ENCODE results near the gene EGLN1.

EGLN1 gene

DNA sequence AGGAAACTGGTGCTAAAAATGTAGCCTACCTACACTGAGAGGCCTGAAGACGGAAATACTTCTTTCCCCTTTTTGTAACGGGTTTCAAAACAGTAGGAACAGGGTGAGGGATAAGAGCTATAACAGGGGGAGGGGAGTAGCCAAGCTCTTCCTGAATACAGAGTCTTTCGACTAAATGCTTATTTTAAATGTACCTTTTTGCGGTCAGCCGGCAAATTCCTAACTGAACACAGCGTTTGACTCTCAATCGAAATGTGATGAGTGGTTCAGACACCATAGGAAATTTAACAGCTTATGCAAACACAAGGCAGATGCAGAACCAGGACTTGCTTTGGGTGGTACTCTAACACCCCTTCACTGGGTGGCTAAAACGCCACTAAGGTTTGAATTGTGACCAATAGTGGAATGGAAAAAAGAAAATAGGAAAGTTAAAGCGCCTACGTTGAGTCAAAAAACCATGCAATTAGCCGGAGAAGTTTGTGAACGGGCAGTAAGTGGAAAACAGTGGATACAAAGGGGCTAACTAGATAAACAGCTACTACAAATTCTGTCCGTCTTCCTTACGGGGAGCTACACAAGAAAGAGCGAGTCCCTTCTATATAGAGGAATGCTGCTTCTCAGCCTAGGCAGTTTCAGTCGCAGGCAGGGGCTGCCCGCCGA lies 1.7 kb downstream of the EGLN1 start:
- Histone ChIP-seq H3K4me3 (ENCODE audit: low read length) (peak overlapping the region; percentile 76), H3K9ac (ENCODE audit: low read depth, low read length) (peak overlapping the region; percentile 43; the same call in 1 of the 2 replicates), H3K27ac (ENCODE audit: low read length) (no peak overlapping the region), H3K9me3 (ENCODE audit: insufficient read depth, low read depth, low read length) (no peaks in the 10 kb centered on the region), H3K4me1 (ENCODE audit: insufficient read depth, low read length) (peaks cover 21% of the 10 kb centered on the region), H3K36me3 (ENCODE audit: insufficient read depth, low read depth, low read length) (no peaks in the 10 kb centered on the region), H3K27me3 (ENCODE audit: insufficient read depth, low read length) (peaks cover 77% of the 10 kb centered on the region)

GRCh38 chr1:231419738-231420298 lies 2.3 kb downstream of the EGLN1 start:
- Histone ChIP-seq H3K27me3 (ENCODE audit: insufficient read depth, low read length) (peaks cover 71% of the 10 kb centered on the region), H3K4me3 (ENCODE audit: low read length) (peak overlapping the region; percentile 76), H3K36me3 (ENCODE audit: insufficient read depth, low read depth, low read length) (no peaks in the 10 kb centered on the region), H3K9me3 (ENCODE audit: insufficient read depth, low read depth, low read length) (no peaks in the 10 kb centered on the region), H3K4me1 (ENCODE audit: insufficient read depth, low read length) (peaks cover 21% of the 10 kb centered on the region), H3K27ac (ENCODE audit: low read length) (no peak overlapping the region), H3K9ac (ENCODE audit: low read depth, low read length) (no peak overlapping the region; the same call in 1 of the 2 replicates)

- H3K27me3 ChIP-seq (ENCODE audit: insufficient read depth, low read length): peaks cover 64% of the 10 kb centered on the region
- 0 out of 2 replicates have a peak overlapping the region, but pooled peaks have one; percentile 76 for H3K4me3 ChIP-seq (ENCODE audit: low read length)
- H3K36me3 ChIP-seq (ENCODE audit: insufficient read depth, low read depth, low read length): no peaks in the 10 kb centered on the region
- no peak overlapping the region for H3K27ac ChIP-seq (ENCODE audit: low read length)
- H3K9me3 ChIP-seq (ENCODE audit: insufficient read depth, low read depth, low read length): no peaks in the 10 kb centered on the region
- H3K9ac ChIP-seq (ENCODE audit: low read depth, low read length): no peak overlapping the region
- peaks cover 21% of the 10 kb centered on the region for H3K4me1 ChIP-seq (ENCODE audit: insufficient read depth, low read length)
Observed at GRCh38 chr1:231419147-231419546, 2.9 kb downstream of the EGLN1 start.

DNA sequence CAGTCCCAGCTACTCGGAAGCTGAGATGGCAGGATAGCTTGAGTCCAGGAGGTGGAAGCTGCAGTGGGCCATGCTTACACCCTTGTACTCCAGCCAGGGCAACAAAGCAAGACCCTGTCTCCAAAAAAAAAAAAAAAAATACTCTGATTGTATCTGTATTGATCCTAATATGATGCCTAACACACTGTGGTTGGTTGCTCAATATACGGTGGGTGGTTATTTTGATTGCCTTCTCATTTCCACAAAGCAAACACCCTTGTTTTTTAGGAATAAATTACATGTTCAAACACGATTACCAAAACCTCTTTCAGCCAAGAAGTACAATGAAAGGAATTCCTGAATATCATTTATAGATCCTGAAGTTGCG lies 3.4 kb downstream of the EGLN1 start:
- Histone ChIP-seq H3K9me3 (ENCODE audit: insufficient read depth, low read depth, low read length) (no peaks in the 10 kb centered on the region), H3K36me3 (ENCODE audit: insufficient read depth, low read depth, low read length) (no peaks in the 10 kb centered on the region), H3K4me1 (ENCODE audit: insufficient read depth, low read length) (peaks cover 21% of the 10 kb centered on the region), H3K9ac (ENCODE audit: low read depth, low read length) (no peak overlapping the region), H3K27ac (ENCODE audit: low read length) (no peak overlapping the region), H3K4me3 (ENCODE audit: low read length) (no peak overlapping the region), H3K27me3 (ENCODE audit: insufficient read depth, low read length) (peaks cover 60% of the 10 kb centered on the region)

DNA sequence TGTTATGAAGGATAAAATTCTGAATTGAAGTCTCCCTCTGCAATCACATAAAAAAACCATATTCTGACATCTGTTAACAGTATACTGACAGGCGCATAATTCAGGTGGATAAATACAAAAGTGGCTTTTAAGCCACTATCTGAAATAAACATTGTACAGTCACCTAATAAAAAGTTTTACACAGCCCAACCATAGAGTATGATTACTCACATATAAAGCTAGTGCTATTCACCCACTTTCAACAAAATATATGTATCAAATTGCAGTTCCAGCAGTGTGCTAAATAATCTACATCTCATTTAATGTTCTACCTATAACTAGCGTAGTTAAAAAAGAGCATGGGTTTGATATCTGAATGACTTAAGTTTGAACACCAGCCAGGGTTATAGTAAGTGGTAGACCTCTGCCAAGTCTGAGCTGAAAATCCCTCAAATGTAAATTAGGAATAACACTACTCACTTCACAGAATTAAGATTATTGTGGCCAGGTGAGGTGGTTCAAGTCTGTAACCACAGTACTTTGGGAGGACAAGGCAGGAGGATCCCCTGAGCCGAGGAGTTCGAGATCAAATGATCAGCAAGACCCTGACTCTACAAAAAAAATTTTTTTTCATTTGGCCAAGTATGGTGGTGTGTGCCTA lies 3.9 kb downstream of the EGLN1 start:
- Histone ChIP-seq H3K36me3 (ENCODE audit: insufficient read depth, low read depth, low read length) (no peaks in the 10 kb centered on the region), H3K9me3 (ENCODE audit: insufficient read depth, low read depth, low read length) (no peaks in the 10 kb centered on the region), H3K27ac (ENCODE audit: low read length) (no peak overlapping the region), H3K27me3 (ENCODE audit: insufficient read depth, low read length) (peaks cover 55% of the 10 kb centered on the region), H3K9ac (ENCODE audit: low read depth, low read length) (no peak overlapping the region), H3K4me3 (ENCODE audit: low read length) (no peak overlapping the region), H3K4me1 (ENCODE audit: insufficient read depth, low read length) (peaks cover 19% of the 10 kb centered on the region)

DNA sequence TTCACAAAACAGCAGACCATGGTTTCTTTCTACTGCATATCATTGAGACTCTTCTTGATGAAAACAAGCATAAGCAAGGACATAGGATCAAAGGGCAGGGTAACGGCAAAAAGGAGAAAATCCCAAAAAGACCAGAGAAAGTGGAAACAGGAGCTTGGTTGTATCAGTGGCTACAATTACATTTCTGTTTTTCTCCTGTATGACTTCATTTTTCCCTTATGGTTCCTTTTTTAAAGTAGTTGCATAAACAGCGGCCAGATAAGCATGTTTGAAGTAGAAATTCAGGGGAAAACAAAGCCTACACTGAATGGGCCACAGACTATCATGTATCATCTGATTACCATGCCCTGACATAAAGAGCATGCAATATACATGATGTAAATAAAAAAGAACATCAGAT lies 4.6 kb downstream of the EGLN1 start:
- peaks cover 51% of the 10 kb centered on the region for H3K27me3 ChIP-seq (ENCODE audit: insufficient read depth, low read length)
- peaks cover 15% of the 10 kb centered on the region for H3K4me1 ChIP-seq (ENCODE audit: insufficient read depth, low read length)
- no peak overlapping the region for H3K27ac ChIP-seq (ENCODE audit: low read length)
- no peak overlapping the region for H3K9ac ChIP-seq (ENCODE audit: low read depth, low read length)
- H3K4me3 ChIP-seq (ENCODE audit: low read length): no peak overlapping the region
- no peaks in the 10 kb centered on the region for H3K9me3 ChIP-seq (ENCODE audit: insufficient read depth, low read depth, low read length)
- no peaks in the 10 kb centered on the region for H3K36me3 ChIP-seq (ENCODE audit: insufficient read depth, low read depth, low read length)

GRCh38 chr1:231416901-231417300 lies 5.2 kb downstream of the EGLN1 start:
- Histone ChIP-seq H3K27me3 (ENCODE audit: insufficient read depth, low read length) (peaks cover 51% of the 10 kb centered on the region), H3K9ac (ENCODE audit: low read depth, low read length) (no peak overlapping the region), H3K9me3 (ENCODE audit: insufficient read depth, low read depth, low read length) (no peaks in the 10 kb centered on the region), H3K4me3 (ENCODE audit: low read length) (no peak overlapping the region), H3K4me1 (ENCODE audit: insufficient read depth, low read length) (peaks cover 15% of the 10 kb centered on the region), H3K36me3 (ENCODE audit: insufficient read depth, low read depth, low read length) (no peaks in the 10 kb centered on the region), H3K27ac (ENCODE audit: low read length) (no peak overlapping the region)

- Histone ChIP-seq H3K27ac (ENCODE audit: low read length) (no peak overlapping the region), H3K9me3 (ENCODE audit: insufficient read depth, low read depth, low read length) (no peaks in the 10 kb centered on the region), H3K4me1 (ENCODE audit: insufficient read depth, low read length) (peaks cover 10% of the 10 kb centered on the region)
Observed at GRCh38 chr1:231415018-231415583, 7.0 kb downstream of the EGLN1 start.

GRCh38 chr1:231414260-231415016 lies 7.6 kb downstream of the EGLN1 start:
- no peak overlapping the region; the same call in 1 of the 2 replicates for H3K9ac ChIP-seq (ENCODE audit: low read depth, low read length)
- H3K4me1 ChIP-seq (ENCODE audit: insufficient read depth, low read length): peaks cover 4% of the 10 kb centered on the region
- no peak overlapping the region for H3K27ac ChIP-seq (ENCODE audit: low read length)
- no peaks in the 10 kb centered on the region for H3K36me3 ChIP-seq (ENCODE audit: insufficient read depth, low read depth, low read length)
- peaks cover 29% of the 10 kb centered on the region for H3K27me3 ChIP-seq (ENCODE audit: insufficient read depth, low read length)
- H3K9me3 ChIP-seq (ENCODE audit: insufficient read depth, low read depth, low read length): no peaks in the 10 kb centered on the region
- no peak overlapping the region for H3K4me3 ChIP-seq (ENCODE audit: low read length)

More at GRCh38 chr1:231415018-231415583, 7.0 kb downstream of the EGLN1 start:
- H3K9ac ChIP-seq (ENCODE audit: low read depth, low read length): no peak overlapping the region
- no peak overlapping the region for H3K4me3 ChIP-seq (ENCODE audit: low read length)
- no peaks in the 10 kb centered on the region for H3K36me3 ChIP-seq (ENCODE audit: insufficient read depth, low read depth, low read length)
- H3K27me3 ChIP-seq (ENCODE audit: insufficient read depth, low read length): peaks cover 35% of the 10 kb centered on the region

DNA sequence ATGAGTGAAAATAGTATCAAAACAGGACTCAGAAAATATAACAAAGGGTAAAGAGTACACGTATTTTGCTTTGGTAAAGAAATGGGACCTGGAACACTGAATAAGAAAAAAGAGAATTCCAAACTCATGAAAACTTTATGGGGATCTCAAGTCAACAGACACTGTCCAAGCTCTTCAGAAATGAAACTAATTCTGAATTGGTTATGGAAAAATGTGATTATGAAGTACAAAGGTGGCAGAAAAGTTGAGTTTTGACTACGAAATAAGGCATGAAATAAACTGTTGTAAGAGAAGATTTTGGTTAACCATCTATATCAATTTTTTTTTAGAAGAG lies 8.4 kb downstream of the EGLN1 start:
- no peak overlapping the region for H3K4me3 ChIP-seq (ENCODE audit: low read length)
- H3K27me3 ChIP-seq (ENCODE audit: insufficient read depth, low read length): peaks cover 22% of the 10 kb centered on the region
- H3K36me3 ChIP-seq (ENCODE audit: insufficient read depth, low read depth, low read length): no peaks in the 10 kb centered on the region
- no peak overlapping the region for H3K9ac ChIP-seq (ENCODE audit: low read depth, low read length)
- H3K9me3 ChIP-seq (ENCODE audit: insufficient read depth, low read depth, low read length): no peaks in the 10 kb centered on the region
- H3K27ac ChIP-seq (ENCODE audit: low read length): no peak overlapping the region
- H3K4me1 ChIP-seq (ENCODE audit: insufficient read depth, low read length): no peaks in the 10 kb centered on the region

DNA sequence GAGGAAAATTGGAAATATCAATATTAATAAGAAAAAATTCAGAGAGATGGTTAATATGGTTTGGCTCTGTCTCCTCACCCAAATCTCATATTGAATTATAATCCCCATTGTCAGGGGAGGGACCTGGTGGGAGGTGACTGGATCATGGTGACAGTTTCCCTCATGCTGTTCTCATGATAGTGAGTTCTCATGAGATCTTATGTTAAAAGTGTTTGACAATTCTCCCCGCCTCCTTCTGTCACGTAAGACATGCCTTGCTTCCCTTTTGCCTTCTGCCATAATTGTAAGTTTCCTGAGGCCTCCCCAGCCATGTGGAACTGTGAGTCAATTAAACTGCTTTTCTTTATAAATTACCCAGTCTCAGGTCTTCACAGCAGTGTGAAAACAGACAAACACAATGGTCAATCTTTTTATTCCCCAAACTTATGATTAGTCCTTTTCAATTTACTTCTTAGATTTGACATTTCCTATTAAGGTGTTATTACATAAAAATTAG lies 11.0 kb downstream of the EGLN1 start:
- Histone ChIP-seq H3K27me3 (ENCODE audit: insufficient read depth, low read length) (no peaks in the 10 kb centered on the region), H3K27ac (ENCODE audit: low read length) (no peak overlapping the region), H3K36me3 (ENCODE audit: insufficient read depth, low read depth, low read length) (no peaks in the 10 kb centered on the region), H3K9me3 (ENCODE audit: insufficient read depth, low read depth, low read length) (no peaks in the 10 kb centered on the region), H3K4me3 (ENCODE audit: low read length) (no peak overlapping the region), H3K4me1 (ENCODE audit: insufficient read depth, low read length) (no peaks in the 10 kb centered on the region), H3K9ac (ENCODE audit: low read depth, low read length) (no peak overlapping the region)
